ENCODE results near the gene MFSD2B.

DNA sequence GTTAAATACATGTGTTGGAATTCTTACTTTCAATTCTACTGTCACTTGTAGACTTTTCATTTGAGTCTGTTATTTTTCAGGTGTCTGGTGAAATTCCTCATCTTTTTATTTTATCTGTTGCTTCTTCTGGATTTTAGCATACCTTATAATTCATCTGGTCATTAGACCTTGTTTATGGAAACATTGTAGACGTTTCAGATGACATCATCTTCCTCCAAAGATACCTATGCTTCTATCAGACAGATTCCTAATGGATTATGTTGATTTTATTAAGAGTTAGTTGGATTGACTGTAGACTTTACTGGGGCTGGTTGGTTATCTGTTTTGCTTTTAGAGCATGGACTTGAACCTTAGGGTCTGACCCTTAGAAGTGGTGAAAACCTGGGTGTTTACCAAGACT is 15.3 kb upstream of the MFSD2B start:
- TF ChIP-seq MAX (IDR thresholded peaks at IDR 0.05) (no peak), POLR2A (IDR thresholded peaks at IDR 0.05; ENCODE audit: borderline replicate concordance, extremely low read depth, insufficient read depth, insufficient read length) (no peak), SP1 (IDR thresholded peaks at IDR 0.05; ENCODE audit: low read depth) (no peak), RAD21 (IDR thresholded peaks at IDR 0.05; ENCODE audit: low read depth) (no peak)

Measured in HCT116 (cell line).